Endothelial cell of umbilical vein (primary cell): ENCODE measurements around the gene FYB2. TPM values are rescaled to one million over a fixed set of nuclear protein-coding genes. Genes with fewer than 3 reads are reported as not detected.

Source experiments
- BruUV-seq: library from RNA; stranded (reverse); fragments of 400-500 nt; replicated peaks from 2 replicates; lab custom pipeline; 2021; lab: Mats Ljungman, UMichigan
- CTCF ChIA-PET: fragments of 300-600, 350-600 bp; sonication (Branson Sonifier 250); formaldehyde crosslinking; loops from one replicate; lab custom pipeline; 2021; ENCODE audit warnings: antibody characterized with exemption, inconsistent platforms; lab: Charles Lee
- POLR2A ChIA-PET: fragments of 300-600, 350-600 bp; sonication (Branson Sonifier 250); formaldehyde crosslinking; loops from one replicate; lab custom pipeline; 2021; ENCODE audit warnings: antibody characterized with exemption, inconsistent platforms; lab: Charles Lee
- DNase-seq: peaks from one replicate; pipeline ENCODE4 v3.0.0-alpha.2; 2011; ENCODE audit warnings: low read depth, low spot score
- FAIRE-seq: peaks from 2 replicates; lab custom pipeline; 2011; peaks lifted over from hg19 to GRCh38; lab: Jason Lieb, UNC
- H2AFZ ChIP-seq: 2 replicates; pipeline ENCODE4 v1.6.0; 2012; ENCODE audit warnings: low read depth, low read length, control low read depth, inconsistent platforms
- H3K27ac ChIP-seq: 2 replicates; pipeline ENCODE4 v1.5.1; 2011; ENCODE audit warnings: low read depth, mild to moderate bottlenecking, control low read depth, low read length, moderate library complexity; ENCODE audit not compliant: insufficient read depth
- H3K27me3 ChIP-seq, 2 experiments: 2 replicates each; pipeline versions ENCODE4 v1.6.0 to v1.6.1; 2011; ENCODE audit warnings: low read length in 2 of 2, mixed read lengths in 1 of 2; ENCODE audit not compliant: control insufficient read depth in 2 of 2, insufficient read depth in 2 of 2
- H3K36me3 ChIP-seq, 2 experiments: 2 replicates in 1 of 2; 3 replicates in 1 of 2; pipeline ENCODE4 v1.5.1; 2011; ENCODE audit warnings: low read length in 2 of 2, mild to moderate bottlenecking in 1 of 2, moderate library complexity in 1 of 2; ENCODE audit not compliant: control insufficient read depth in 2 of 2, insufficient read depth in 2 of 2; ENCODE audit errors: extremely low read depth in 1 of 2
- H3K4me1 ChIP-seq: 3 replicates; pipeline ENCODE4 v1.5.1; 2011; ENCODE audit warnings: mild to moderate bottlenecking, low read length; ENCODE audit not compliant: control insufficient read depth, insufficient read depth; ENCODE audit errors: extremely low read depth
- H3K4me2 ChIP-seq: 2 replicates; pipeline ENCODE4 v1.6.1; 2011; ENCODE audit warnings: low read length, control low read depth, mixed read lengths; ENCODE audit not compliant: insufficient read depth
- H3K4me3 ChIP-seq, 3 experiments: fragments of 200-600 bp in 1 of 3; sonication (generic), shearing (Covaris generic) in 1 of 3; replicated peaks in 1 of 3; 2 replicates each; pipeline ENCODE4 v1.5.1; 2011 to 2016; ENCODE audit warnings: control low read depth in 3 of 3, low read length in 3 of 3, mild to moderate bottlenecking in 2 of 3, inconsistent platforms in 1 of 3, low read depth in 1 of 3, moderate library complexity in 1 of 3; ENCODE audit not compliant: insufficient read depth in 1 of 3
- H3K79me2 ChIP-seq: 2 replicates; pipeline ENCODE4 v1.6.0; 2012; ENCODE audit warnings: low read length, inconsistent platforms; ENCODE audit not compliant: control insufficient read depth, insufficient read depth
- H3K9ac ChIP-seq: replicated peaks from 2 replicates; pipeline ENCODE3; 2011; ENCODE audit warnings: low read length, control low read depth; ENCODE audit not compliant: insufficient read depth; ENCODE audit errors: extremely low read depth
- H3K9me1 ChIP-seq: replicated peaks from 3 replicates; pipeline ENCODE4 v1.6.0; 2011; ENCODE audit warnings: mild to moderate bottlenecking, low read length; ENCODE audit not compliant: control insufficient read depth, insufficient read depth; ENCODE audit errors: extremely low read depth
- H3K9me3 ChIP-seq: replicated peaks from 2 replicates; pipeline ENCODE4 v1.5.1; 2012; ENCODE audit warnings: low read length, inconsistent platforms; ENCODE audit not compliant: control insufficient read depth, insufficient read depth
- H4K20me1 ChIP-seq: replicated peaks from 2 replicates; pipeline ENCODE3; 2011; ENCODE audit warnings: mild to moderate bottlenecking, low read length; ENCODE audit not compliant: control insufficient read depth, insufficient read depth; ENCODE audit errors: extremely low read depth
- FOS ChIP-seq: IDR thresholded peaks from 2 replicates; pipeline ENCODE4 v1.6.1; 2011; ENCODE audit warnings: mild to moderate bottlenecking, low read length, moderate library complexity, borderline replicate concordance; ENCODE audit not compliant: insufficient read depth
- GATA2 ChIP-seq: IDR thresholded peaks from 2 replicates; pipeline ENCODE4 v1.7.0; 2011; ENCODE audit warnings: low read depth, mild to moderate bottlenecking, moderate library complexity, mixed read lengths, low read length; ENCODE audit not compliant: insufficient read length, insufficient read depth
- JUN ChIP-seq: IDR thresholded peaks from 2 replicates; pipeline ENCODE4 v1.6.1; 2011; ENCODE audit warnings: borderline replicate concordance, low read depth; ENCODE audit not compliant: insufficient read length, insufficient read depth
- POLR2AphosphoS5 ChIP-seq: IDR thresholded peaks from 2 replicates; pipeline ENCODE4 v1.6.1; 2012; ENCODE audit warnings: low read depth, mild to moderate bottlenecking, control low read depth, low read length, moderate library complexity; ENCODE audit not compliant: insufficient read depth
- dilution Hi-C: fragments of 300-500 bp; cut with MboI; formaldehyde crosslinking; loops from one replicate; pipeline ENCODE4 v1.15.0; 2019; ENCODE audit warnings: low sequenced_read_pairs; ENCODE audit not compliant: extremely low pct_ligation_motif_present
- intact Hi-C: fragments of 100-400 bp; cut with micrococcal nuclease; formaldehyde crosslinking; loops from one replicate; pipeline ENCODE4 v1.10.0; 2022
- polyA plus RNA-seq, 4 experiments: library from polyadenylated mRNA; depleted of rRNA in 3 of 4; stranded (reverse) in 3 of 4; unstranded in 1 of 4; fragments of >200 nt; gene quantifications; 2 replicates each; pipeline versions ENCODE4 v1.2.1 to v1.2.3, GENCODE V29; 2011 to 2012; ENCODE audit warnings: missing spikeins in 1 of 4
- total RNA-seq: library from RNA; stranded (reverse); gene quantifications from 2 replicates; pipeline ENCODE4 v1.2.3, GENCODE V29; 2021
- TF ChIP-seq, protein P1 (sequence below), 2 donors: IDR thresholded peaks; 1 replicate in 1 of 2; 2 replicates in 1 of 2; pipeline ENCODE4 v1.5.1; 2011; ENCODE audit warnings: low read length in 2 of 2, mild to moderate bottlenecking in 2 of 2, moderate library complexity in 2 of 2, control low read depth in 1 of 2, inconsistent platforms in 1 of 2, low read depth in 1 of 2; ENCODE audit not compliant: insufficient read depth in 1 of 2; ENCODE audit errors: extremely low read depth in 1 of 2
- TF ChIP-seq, protein P2 (sequence below): IDR thresholded peaks from 2 replicates; pipeline ENCODE4 v1.6.1; 2011; ENCODE audit not compliant: insufficient read depth, insufficient read length

Gene FYB2
- total and polyA plus RNA-seq, 2 donors (not counting 3 experiments of a cell fraction or from before 2014, with no cell fraction given): not detected

DNA sequence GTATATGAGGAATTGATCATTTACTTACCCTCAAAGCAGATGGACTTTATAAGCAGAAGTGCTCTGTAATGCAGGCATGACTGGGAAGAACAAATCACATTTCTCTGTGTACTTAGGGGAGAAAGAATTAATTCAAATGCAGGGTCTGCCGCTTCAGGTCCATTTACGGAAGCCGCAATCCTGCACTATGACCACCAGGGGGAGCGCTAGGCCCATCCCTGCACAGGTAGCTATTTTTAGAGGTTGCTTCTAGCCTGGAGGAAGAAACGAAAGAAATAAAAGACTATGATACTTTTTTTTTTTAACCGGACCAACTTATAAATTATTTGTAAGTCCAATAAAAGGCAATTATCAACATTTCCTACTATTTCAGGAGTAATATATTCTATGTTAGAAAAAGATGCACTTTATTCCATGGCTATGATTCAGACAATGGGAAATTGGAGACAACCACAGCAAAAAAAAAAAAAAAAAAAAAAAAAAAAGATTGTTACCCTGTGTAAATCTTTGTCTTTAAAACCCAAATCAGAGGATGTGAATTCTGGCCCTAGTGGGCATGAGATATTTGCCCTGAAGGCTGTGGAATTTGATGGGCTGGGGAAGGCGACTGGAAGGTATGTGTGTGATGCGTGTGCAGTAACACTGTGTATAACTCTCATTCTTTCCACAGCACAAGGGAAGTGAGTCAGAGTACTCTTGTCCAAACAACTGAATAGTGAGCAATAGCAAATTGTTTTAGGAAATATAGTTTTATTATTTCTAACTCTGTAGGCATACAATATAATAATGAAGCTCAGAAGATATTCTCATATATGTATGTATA, 12.9 kb upstream of the FYB2 start:
- intact Hi-C loops: loop anchor here (1.0 to 10.0 kb wide), 6 partner anchors 136 to 1821 kb away; partner anchors contain the start of gene OMA1
- dilution Hi-C loops: no loop called here
- BruUV-seq: no TSS peak

More for the DNA sequence above, 12.9 kb upstream of the FYB2 start:
- CTCF ChIA-PET: interaction anchor here (0.6 to 1.9 kb wide), 16 partner anchors 9 to 1820 kb away, joined by 3 to 20 read pairs (median 5); partner anchors contain the start of gene OMA1
- DNase-seq (peak; percentile 87), FAIRE-seq (peak; percentile 84)
- POLR2A ChIA-PET: no interaction called here
- peak overlapping the region; percentile 53 for H3K27ac ChIP-seq
- no peak overlapping the region for H2AFZ ChIP-seq
- H3K27me3 ChIP-seq: no peaks in the 10 kb centered on the region
- no peaks in the 10 kb centered on the region for H3K9me1 ChIP-seq
- no peak overlapping the region for H3K4me3 ChIP-seq
- peaks cover 9% of the 10 kb centered on the region for H3K4me1 ChIP-seq
- H3K36me3 ChIP-seq: no peaks in the 10 kb centered on the region
- H3K9me3 ChIP-seq: no peaks in the 10 kb centered on the region
- no peak overlapping the region for H3K9ac ChIP-seq
- no peaks in the 10 kb centered on the region for H4K20me1 ChIP-seq
- H3K79me2 ChIP-seq: no peaks in the 10 kb centered on the region
- TF ChIP-seq GATA2 (no peak), POLR2AphosphoS5 (peak; percentile 24), JUN (peak; percentile 95), FOS (peak; percentile 81)
- TF ChIP-seq, protein P1, sequence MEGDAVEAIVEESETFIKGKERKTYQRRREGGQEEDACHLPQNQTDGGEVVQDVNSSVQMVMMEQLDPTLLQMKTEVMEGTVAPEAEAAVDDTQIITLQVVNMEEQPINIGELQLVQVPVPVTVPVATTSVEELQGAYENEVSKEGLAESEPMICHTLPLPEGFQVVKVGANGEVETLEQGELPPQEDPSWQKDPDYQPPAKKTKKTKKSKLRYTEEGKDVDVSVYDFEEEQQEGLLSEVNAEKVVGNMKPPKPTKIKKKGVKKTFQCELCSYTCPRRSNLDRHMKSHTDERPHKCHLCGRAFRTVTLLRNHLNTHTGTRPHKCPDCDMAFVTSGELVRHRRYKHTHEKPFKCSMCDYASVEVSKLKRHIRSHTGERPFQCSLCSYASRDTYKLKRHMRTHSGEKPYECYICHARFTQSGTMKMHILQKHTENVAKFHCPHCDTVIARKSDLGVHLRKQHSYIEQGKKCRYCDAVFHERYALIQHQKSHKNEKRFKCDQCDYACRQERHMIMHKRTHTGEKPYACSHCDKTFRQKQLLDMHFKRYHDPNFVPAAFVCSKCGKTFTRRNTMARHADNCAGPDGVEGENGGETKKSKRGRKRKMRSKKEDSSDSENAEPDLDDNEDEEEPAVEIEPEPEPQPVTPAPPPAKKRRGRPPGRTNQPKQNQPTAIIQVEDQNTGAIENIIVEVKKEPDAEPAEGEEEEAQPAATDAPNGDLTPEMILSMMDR (IDR thresholded peaks at IDR 0.05; ENCODE audit: extremely low read depth in 1 of 2, insufficient read depth in 1 of 2, low read depth in 1 of 2, low read length in 2 of 2): peak; percentile 86 to 93
- TF ChIP-seq, protein P2, sequence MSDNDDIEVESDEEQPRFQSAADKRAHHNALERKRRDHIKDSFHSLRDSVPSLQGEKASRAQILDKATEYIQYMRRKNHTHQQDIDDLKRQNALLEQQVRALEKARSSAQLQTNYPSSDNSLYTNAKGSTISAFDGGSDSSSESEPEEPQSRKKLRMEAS: no peak
- H3K4me2 ChIP-seq: peak overlapping the region; percentile 59
